ENCODE data around the gene DNTT.

Gene DNTT

GRCh38 chr10:96339956-96340904 is 36.0 kb downstream of the DNTT start:
- intact Hi-C loops (cut with DNase I), result no loop called here
- DNase-seq, result peak; percentile 33 to 96 (median 74)

- intact Hi-C loops (cut with DNase I), result no loop called here
- no peak for DNase-seq
Observed at GRCh38 chr10:96341219-96342182, 37.3 kb downstream of the DNTT start.

- no peak for DNase-seq
- intact Hi-C loops (cut with DNase I), result no loop called here
Observed at GRCh38 chr10:96342402-96342801, 38.2 kb downstream of the DNTT start.

- intact Hi-C loops (cut with DNase I), result no loop called here
- no peak for DNase-seq
Observed at GRCh38 chr10:96344178-96344577, 39.9 kb downstream of the DNTT start.

GRCh38 chr10:96345222-96345621 is 41.0 kb downstream of the DNTT start:
- DNase-seq, result no peak
- intact Hi-C loops (cut with DNase I), result no loop called here

GRCh38 chr10:96346295-96346694 is 42.1 kb downstream of the DNTT start:
- intact Hi-C loops (cut with DNase I), result no loop called here
- DNase-seq, result no peak

- intact Hi-C loops (cut with DNase I), result no loop called here
- no peak for DNase-seq
Observed at GRCh38 chr10:96352027-96352426, 47.8 kb downstream of the DNTT start.

- no peak for DNase-seq
- intact Hi-C loops (cut with DNase I), result no loop called here
Observed at GRCh38 chr10:96352582-96352981, 48.3 kb downstream of the DNTT start.

- intact Hi-C loops (cut with DNase I), result no loop called here
- DNase-seq, result peak in 8 of 10 donors; percentile 38 to 94 (median 65)
Observed at GRCh38 chr10:96357038-96357620, 52.9 kb downstream of the DNTT start.

GRCh38 chr10:96358851-96359540 is 54.8 kb downstream of the DNTT start, which contains the start of gene OPALIN:
Gene OPALIN, minus strand, starts transcription at chr10:96359002. Its CDS starts 106 bp downstream, at chr10:96358896.
- intact Hi-C loops (cut with DNase I), result no loop called here
- peak in 5 of 10 donors; percentile 44 to 94 (median 50) for DNase-seq

- intact Hi-C loops (cut with DNase I), result no loop called here
- no peak for DNase-seq
Observed at GRCh38 chr10:96359616-96360015, 55.4 kb downstream of the DNTT start.

GRCh38 chr10:96360331-96360730 is 56.1 kb downstream of the DNTT start:
- DNase-seq, result no peak

GRCh38 chr10:96360766-96361165 is 56.5 kb downstream of the DNTT start:
- intact Hi-C loops (cut with DNase I), result no loop called here
- no peak for DNase-seq

More at GRCh38 chr10:96360331-96360730, 56.1 kb downstream of the DNTT start:
- intact Hi-C loops (cut with DNase I), result no loop called here

- DNase-seq, result no peak
- intact Hi-C loops (cut with DNase I), result no loop called here
Observed at GRCh38 chr10:96365571-96365970, 61.3 kb downstream of the DNTT start.

GRCh38 chr10:96366508-96366907 is 62.3 kb downstream of the DNTT start:
- intact Hi-C loops (cut with DNase I), result no loop called here
- no peak for DNase-seq

- no peak for DNase-seq
- intact Hi-C loops (cut with DNase I), result no loop called here
Observed at GRCh38 chr10:96367470-96367869, 63.2 kb downstream of the DNTT start.

GRCh38 chr10:96368971-96369370 is 64.7 kb downstream of the DNTT start:
- DNase-seq, result peak in 1 of 10 donors; percentile 69
- intact Hi-C loops (cut with DNase I), result no loop called here

- intact Hi-C loops (cut with DNase I), result loop anchor here (10.0 kb wide), 2 partner anchors 215 to 655 kb away; partner anchors contain the start of gene TM9SF3
- DNase-seq, result peak in 1 of 10 donors; percentile 85
Observed at GRCh38 chr10:96369890-96370583, 65.8 kb downstream of the DNTT start.

- DNase-seq, result peak in 8 of 10 donors; percentile 37 to 94 (median 69)
- intact Hi-C loops (cut with DNase I), result loop anchor here (10.0 kb wide), 2 partner anchors 214 to 654 kb away; partner anchors contain the start of gene TM9SF3
Observed at GRCh38 chr10:96370584-96371157, 66.4 kb downstream of the DNTT start.
